ENCODE data around the gene MORC4.
"Not testable (repeated sequence)": the region's sequence is repeated elsewhere in the genome, so short reads cannot be mapped to it uniquely, and the experiment has no call there.

MORC4 gene

GRCh38 chrX:106966547-106966946, 33.5 kb downstream of the MORC4 start:
- TF ChIP-seq CTCF (IDR thresholded peaks at IDR 0.05), result peak; percentile 29
- not testable (repeated sequence) for H3K27ac ChIP-seq

GRCh38 chrX:106964290-106964689, 35.7 kb downstream of the MORC4 start:
- TF ChIP-seq CTCF (IDR thresholded peaks at IDR 0.05) (no peak), ZFX (IDR thresholded peaks at IDR 0.05; ENCODE audit: borderline replicate concordance) (no peak)
- H3K27ac ChIP-seq, result no peak overlapping the region

- no peak overlapping the region for H3K27ac ChIP-seq
- TF ChIP-seq ZFX (IDR thresholded peaks at IDR 0.05; ENCODE audit: borderline replicate concordance), result no peak
- no peak for TF ChIP-seq CTCF (IDR thresholded peaks at IDR 0.05)
Measured at GRCh38 chrX:106963111-106963510, 36.9 kb downstream of the MORC4 start.

- H3K27ac ChIP-seq, result no peak overlapping the region
- no peak for TF ChIP-seq ZFX (IDR thresholded peaks at IDR 0.05; ENCODE audit: borderline replicate concordance)
- peak; percentile 26 for TF ChIP-seq CTCF (IDR thresholded peaks at IDR 0.05)
Measured at GRCh38 chrX:106959901-106960300, 40.1 kb downstream of the MORC4 start.

- H3K27ac ChIP-seq, result no peak overlapping the region
Measured at GRCh38 chrX:106957856-106958255, 42.2 kb downstream of the MORC4 start.

GRCh38 chrX:106955004-106955772, 44.8 kb downstream of the MORC4 start:
- TF ChIP-seq CTCF (IDR thresholded peaks at IDR 0.05) (no peak), ZFX (IDR thresholded peaks at IDR 0.05; ENCODE audit: borderline replicate concordance) (no peak)
- H3K27ac ChIP-seq, result no peak overlapping the region

More at GRCh38 chrX:106957856-106958255, 42.2 kb downstream of the MORC4 start:
- TF ChIP-seq CTCF (IDR thresholded peaks at IDR 0.05) (no peak), ZFX (IDR thresholded peaks at IDR 0.05; ENCODE audit: borderline replicate concordance) (no peak)

GRCh38 chrX:106954041-106954440, 46.0 kb downstream of the MORC4 start:
- no peak for TF ChIP-seq ZFX (IDR thresholded peaks at IDR 0.05; ENCODE audit: borderline replicate concordance)
- no peak overlapping the region for H3K27ac ChIP-seq

GRCh38 chrX:106952988-106953387, 47.0 kb downstream of the MORC4 start:
- no peak for TF ChIP-seq ZFX (IDR thresholded peaks at IDR 0.05; ENCODE audit: borderline replicate concordance)
- TF ChIP-seq CTCF (IDR thresholded peaks at IDR 0.05), result peak; percentile 51
- H3K27ac ChIP-seq, result no peak overlapping the region
